HCT116 (cell line): ENCODE data around the gene POC1A. TPM values are rescaled to one million over a fixed set of nuclear protein-coding genes. Genes with fewer than 3 reads are reported as not detected.

ENCODE experiments used
- ATAC-seq: fragments of 200-7000 bp; cut with Tn5 transposase; 2 replicates; pipeline ENCODE4 v1.9.1; 2020; ENCODE audit warnings: mild to moderate bottlenecking, moderate library complexity
- BruUV-seq: library from RNA; stranded (reverse); fragments of 400-500 nt; replicated peaks from 2 replicates; lab custom pipeline; 2021; lab: Mats Ljungman, UMichigan
- CTCF ChIA-PET: fragments of 300-600 bp; sonication (Branson Sonifier 250); formaldehyde crosslinking; loops from one replicate; lab custom pipeline; 2021; ENCODE audit warnings: antibody characterized with exemption; lab: Charles Lee
- POLR2A ChIA-PET: fragments of 300-600, 350-600 bp; sonication (Branson Sonifier 250); formaldehyde crosslinking; loops from one replicate; lab custom pipeline; 2021; ENCODE audit warnings: antibody characterized with exemption; lab: Charles Lee
- RAD21 ChIA-PET, 2 experiments: fragments of 300-600 bp; sonication (Branson Sonifier 250); formaldehyde crosslinking; loops; one replicate each; lab custom pipeline; 2023; ENCODE audit warnings: low total read pairs in 2 of 2; ENCODE audit not compliant: uncharacterized antibody in 2 of 2, unreplicated experiment in 2 of 2, low non-redundant PET in 1 of 2; lab: Charles Lee
- DNase-seq: peaks from one replicate; pipeline ENCODE4 v3.0.0-alpha.2; 2010; ENCODE audit warnings: low read depth, low spot score
- H2AFZ ChIP-seq: fragments of 200-600 bp; shearing (Covaris generic), sonication (generic); 2 replicates; pipeline ENCODE4 v1.6.1; 2017; ENCODE audit warnings: low read depth, mixed run types, mixed read lengths, antibody characterized with exemption, low read length; ENCODE audit not compliant: poor library complexity, severe bottlenecking
- H3K27ac ChIP-seq: 2 replicates; pipeline ENCODE4 v1.5.1; 2012; ENCODE audit warnings: low read depth, low read length
- H3K27me3 ChIP-seq: fragments of 200-600 bp; sonication (generic); 2 replicates; pipeline ENCODE4 v1.6.1; 2016; ENCODE audit warnings: mixed run types, low read length, mixed read lengths; ENCODE audit not compliant: insufficient read depth
- H3K36me3 ChIP-seq, 2 experiments: fragments of 200-500 bp in 1 of 2; fragments of 200-600 bp in 1 of 2; sonication (Bioruptor generic) in 1 of 2; sonication (generic) in 1 of 2; 2 replicates each; pipeline versions ENCODE4 v1.5.1 to v1.6.1; 2014 to 2016; ENCODE audit warnings: low read length in 2 of 2, inconsistent platforms in 1 of 2, mixed read lengths in 1 of 2, mixed run types in 1 of 2; ENCODE audit not compliant: insufficient read depth in 2 of 2, control insufficient read depth in 1 of 2
- H3K4me1 ChIP-seq, 2 experiments: fragments of 200-600 bp in 1 of 2; sonication (generic) in 1 of 2; 2 replicates each; pipeline versions ENCODE4 v1.5.1 to v1.6.1; 2012 to 2017; ENCODE audit warnings: low read length in 2 of 2, inconsistent platforms in 1 of 2, mild to moderate bottlenecking in 1 of 2, mixed read lengths in 1 of 2, mixed run types in 1 of 2, moderate library complexity in 1 of 2; ENCODE audit not compliant: insufficient read depth in 2 of 2, control insufficient read depth in 1 of 2
- H3K4me2 ChIP-seq: fragments of 200-600 bp; sonication (generic); 2 replicates; pipeline ENCODE4 v1.6.1; 2017; ENCODE audit warnings: mixed run types, low read length, mixed read lengths
- H3K4me3 ChIP-seq, 2 experiments: fragments of 200-600 bp in 1 of 2; sonication (generic) in 1 of 2; replicated peaks in 1 of 2; 2 replicates each; pipeline ENCODE4 v1.5.1; 2011 to 2016; ENCODE audit warnings: low read length in 2 of 2, control low read depth in 1 of 2, low read depth in 1 of 2, mild to moderate bottlenecking in 1 of 2, mixed read lengths in 1 of 2, mixed run types in 1 of 2
- H3K79me2 ChIP-seq: fragments of 200-600 bp; sonication (generic); 2 replicates; pipeline ENCODE4 v1.6.1; 2017; ENCODE audit warnings: mild to moderate bottlenecking, mixed run types, low read length, moderate library complexity, mixed read lengths; ENCODE audit not compliant: insufficient read depth
- H3K9ac ChIP-seq: fragments of 200-600 bp; sonication (generic); 2 replicates; pipeline ENCODE4 v1.6.1; 2016; ENCODE audit warnings: low read length, mixed read lengths
- H3K9me2 ChIP-seq: fragments of 200-600 bp; sonication (generic), shearing (Covaris generic); 2 replicates; pipeline ENCODE4 v1.6.1; 2017; ENCODE audit warnings: mixed run types, mild to moderate bottlenecking, moderate library complexity; ENCODE audit not compliant: insufficient read depth
- H3K9me3 ChIP-seq, 2 experiments: fragments of 200-500 bp in 1 of 2; fragments of 200-600 bp in 1 of 2; sonication (Bioruptor generic) in 1 of 2; sonication (generic) in 1 of 2; 2 replicates each; pipeline ENCODE4 v1.6.1; 2014 to 2017; ENCODE audit warnings: low read length in 2 of 2, mixed read lengths in 2 of 2, inconsistent platforms in 1 of 2, low read depth in 1 of 2, mild to moderate bottlenecking in 1 of 2, mixed run types in 1 of 2, moderate library complexity in 1 of 2; ENCODE audit not compliant: control insufficient read depth in 1 of 2, insufficient read depth in 1 of 2
- H4K20me1 ChIP-seq: fragments of 200-600 bp; sonication (generic), shearing (Covaris generic); 2 replicates; pipeline ENCODE4 v1.6.1; 2017; ENCODE audit warnings: mixed run types, mild to moderate bottlenecking, moderate library complexity; ENCODE audit not compliant: insufficient read depth
- ATF3 ChIP-seq: IDR thresholded peaks from 2 replicates; pipeline ENCODE4 v1.6.1; 2012
- CEBPB ChIP-seq: IDR thresholded peaks from 2 replicates; pipeline ENCODE4 v1.6.1; 2012; ENCODE audit warnings: low read depth
- CTCF ChIP-seq, 3 experiments: fragments of 200-600 bp in 1 of 3; sonication (generic) in 1 of 3; IDR thresholded peaks in 2 of 3; conservative IDR thresholded peaks in 1 of 3; 2 replicates each; pipeline ENCODE4 v1.5.1; 2012 to 2017; ENCODE audit warnings: low read depth in 2 of 3, low read length in 2 of 3, antibody characterized with exemption in 1 of 3, borderline replicate concordance in 1 of 3, control low read depth in 1 of 3, mild to moderate bottlenecking in 1 of 3, mixed read lengths in 1 of 3, mixed run types in 1 of 3, moderate library complexity in 1 of 3; ENCODE audit not compliant: insufficient read depth in 1 of 3
- EGR1 ChIP-seq: IDR thresholded peaks from 2 replicates; pipeline ENCODE4 v1.6.1; 2012; ENCODE audit warnings: low read depth
- EZH2 ChIP-seq: fragments of 200-600 bp; sonication (generic); IDR thresholded peaks from 2 replicates; pipeline ENCODE4 v1.6.1; 2017; ENCODE audit warnings: antibody characterized with exemption, mixed run types
- FOSL1 ChIP-seq: IDR thresholded peaks from 2 replicates; pipeline ENCODE4 v1.6.1; 2012; ENCODE audit warnings: low read depth
- JUND ChIP-seq: IDR thresholded peaks from 2 replicates; pipeline ENCODE4 v1.6.1; 2012
- MAX ChIP-seq: IDR thresholded peaks from 2 replicates; pipeline ENCODE4 v1.6.1; 2012
- POLR2AphosphoS5 ChIP-seq: IDR thresholded peaks from 2 replicates; pipeline ENCODE4 v1.6.1; 2011; ENCODE audit warnings: mild to moderate bottlenecking, low read depth, low read length, moderate library complexity
- REST ChIP-seq: IDR thresholded peaks from 2 replicates; pipeline ENCODE4 v1.6.1; 2012; ENCODE audit warnings: low read depth
- SIN3A ChIP-seq: IDR thresholded peaks from 2 replicates; pipeline ENCODE4 v1.6.1; 2012; ENCODE audit warnings: low read depth
- SP1 ChIP-seq: IDR thresholded peaks from 2 replicates; pipeline ENCODE4 v1.6.1; 2012; ENCODE audit warnings: low read depth
- TCF7L2 ChIP-seq: IDR thresholded peaks from 2 replicates; pipeline ENCODE4 v1.7.0; 2011; ENCODE audit warnings: borderline replicate concordance, inconsistent platforms; ENCODE audit not compliant: insufficient read depth, insufficient read length; ENCODE audit errors: extremely low read depth
- YY1 ChIP-seq: IDR thresholded peaks from 2 replicates; pipeline ENCODE4 v1.6.1; 2011; ENCODE audit warnings: low read length, low read depth, moderate library complexity, mild to moderate bottlenecking; ENCODE audit not compliant: insufficient replicate concordance; ENCODE audit errors: extremely low read depth
- ZBTB33 ChIP-seq: IDR thresholded peaks from 2 replicates; pipeline ENCODE4 v1.6.1; 2011; ENCODE audit warnings: mild to moderate bottlenecking, low read length, moderate library complexity; ENCODE audit not compliant: insufficient replicate concordance; ENCODE audit errors: extremely low read depth
- ZFX ChIP-seq: fragments of 450-650 bp; IDR thresholded peaks from 2 replicates; pipeline ENCODE4 v1.6.1; 2017
- intact Hi-C: fragments of 100-400 bp; cut with micrococcal nuclease; formaldehyde crosslinking; loops from 2 replicates; pipeline ENCODE4 v1.10.0; 2022
- total RNA-seq: library from RNA; stranded (reverse); gene quantifications from one replicate; pipeline ENCODE4 v1.2.1, GENCODE V29; 2021; ENCODE audit not compliant: unreplicated experiment

Gene POC1A
- total RNA-seq, 1 experiment from 2014 or later = 34.0 TPM

GRCh38 chr3:52069135-52069534 is 85.1 kb downstream of the POC1A start:
- no peak overlapping the region for H3K4me2 ChIP-seq
- H3K9me2 ChIP-seq = no peaks in the 10 kb centered on the region
- TF ChIP-seq FOSL1 (no peak), REST (no peak), SP1 (no peak), POLR2AphosphoS5 (no peak; the same call in 1 of the 2 replicates), YY1 (no peak), ATF3 (no peak), EGR1 (no peak), SIN3A (no peak), JUND (no peak), TCF7L2 (no peak), CTCF (IDR thresholded peaks at IDR 0.05 in 2 of 3, conservative IDR thresholded peaks at IDR 0.05 in 1 of 3; ENCODE audit: borderline replicate concordance in 1 of 3, insufficient read depth in 1 of 3, low read depth in 2 of 3, low read length in 2 of 3) (no peak), ZFX (no peak), ZBTB33 (no peak), EZH2 (no peak), MAX (no peak), CEBPB (no peak)
- no peaks in the 10 kb centered on the region for H3K9me3 ChIP-seq
- no peak overlapping the region for H3K9ac ChIP-seq
- ATAC-seq = no peak
- H3K36me3 ChIP-seq = no peaks in the 10 kb centered on the region
- BruUV-seq = no TSS peak
- no peaks in the 10 kb centered on the region for H4K20me1 ChIP-seq
- no peak overlapping the region for H3K4me3 ChIP-seq
- no peaks in the 10 kb centered on the region for H3K79me2 ChIP-seq
- H2AFZ ChIP-seq = no peak overlapping the region
- RAD21 ChIA-PET = no interaction called here
- intact Hi-C loops = no loop called here
- POLR2A ChIA-PET = no interaction called here
- peaks cover 0 to 13% of the 10 kb centered on the region in 2 experiments; a peak in 1 of 4 replicates for H3K4me1 ChIP-seq
- CTCF ChIA-PET = no interaction called here
- H3K27me3 ChIP-seq = no peaks in the 10 kb centered on the region
- H3K27ac ChIP-seq = no peak overlapping the region
- DNase-seq = no peak
